ENCODE results near the gene PTPRS. TPM values are rescaled to one million over a fixed set of nuclear protein-coding genes. Genes with fewer than 3 reads are reported as not detected.

Gene PTPRS
- polyA plus RNA-seq, 3 donors: 0.03 TPM; not detected in 2

GRCh38 chr19:5342573-5343201, 2.1 kb upstream of the PTPRS start:
- H3K27me3 Mint-ChIP-seq (ENCODE audit: low read depth in 3 of 3): peaks cover 41 to 68% (median 49%) of the 10 kb centered on the region in 3 donors
- Histone ChIP-seq H3K9me3 (replicated peaks in 1 of 2; ENCODE audit: control insufficient read depth in 1 of 2, insufficient read depth in 1 of 2, low read length in 2 of 2) (peaks cover 0 to 4% of the 10 kb centered on the region in 2 donors), H3K4me1 (ENCODE audit: control insufficient read depth in 1 of 2, insufficient read depth in 2 of 2, low read length in 2 of 2) (no peaks in the 10 kb centered on the region), H3K27ac (ENCODE audit: low read depth in 1 of 2, low read length in 2 of 2) (no peak overlapping the region), H3K79me2 (ENCODE audit: insufficient read depth, low read length) (no peaks in the 10 kb centered on the region), H2AFZ (ENCODE audit: insufficient read depth, low read depth, low read length, poor library complexity, severe bottlenecking) (no peak overlapping the region), H3K4me3 (replicated peaks in 1 of 3; ENCODE audit: low read depth in 2 of 3, low read length in 3 of 3) (no peak overlapping the region), H4K20me1 (ENCODE audit: insufficient read depth, low read length) (no peaks in the 10 kb centered on the region), H3K9ac (ENCODE audit: insufficient read depth, low read length, poor library complexity, severe bottlenecking) (no peak overlapping the region), H3K4me2 (replicated peaks; ENCODE audit: extremely low read depth, low read length, poor library complexity, severe bottlenecking) (no peak overlapping the region), H3K27me3 (ENCODE audit: control insufficient read depth in 2 of 2, insufficient read depth in 2 of 2, low read length in 2 of 2) (peaks cover 19 to 51% of the 10 kb centered on the region in 2 donors), H3K36me3 (replicated peaks in 1 of 2; ENCODE audit: control insufficient read depth in 1 of 2, insufficient read depth in 2 of 2, low read length in 2 of 2) (no peaks in the 10 kb centered on the region)
- WGBS (ENCODE audit: insufficient coverage): 59% methylated on average over 9 of the region's 12 CpGs
- intact Hi-C loops (cut with micrococcal nuclease): no loop called here
- H3K9me3 Mint-ChIP-seq: peaks cover 4 to 18% (median 15%) of the 10 kb centered on the region in 7 donors
- peaks cover 9% of the 10 kb centered on the region for H3K4me1 Mint-ChIP-seq
- no peak for DNase-seq
- TF ChIP-seq CTCF (IDR thresholded peaks at IDR 0.05): no peak
- H3K4me3 Mint-ChIP-seq: peak overlapping the region in 1 of 2 donors; percentile 80
- H3K36me3 Mint-ChIP-seq: peaks cover 0 to 8% of the 10 kb centered on the region in 2 donors
- H3K27ac Mint-ChIP-seq: no peak overlapping the region

GRCh38 chr19:5341981-5342380, 1.4 kb upstream of the PTPRS start:
- H2AFZ ChIP-seq (ENCODE audit: insufficient read depth, low read depth, low read length, poor library complexity, severe bottlenecking): no peak overlapping the region
- no peaks in the 10 kb centered on the region for H3K79me2 ChIP-seq (ENCODE audit: insufficient read depth, low read length)
- H3K27me3 ChIP-seq (ENCODE audit: control insufficient read depth in 2 of 2, insufficient read depth in 2 of 2, low read length in 2 of 2): peaks cover 19 to 55% of the 10 kb centered on the region in 2 donors
- peaks cover 49 to 72% (median 56%) of the 10 kb centered on the region in 3 donors for H3K27me3 Mint-ChIP-seq (ENCODE audit: low read depth in 3 of 3)
- H3K4me2 ChIP-seq (replicated peaks; ENCODE audit: extremely low read depth, low read length, poor library complexity, severe bottlenecking): no peak overlapping the region
- no peak overlapping the region for H3K4me3 ChIP-seq (replicated peaks in 1 of 3; ENCODE audit: low read depth in 2 of 3, low read length in 3 of 3)
- H3K27ac Mint-ChIP-seq: no peak overlapping the region
- H3K9me3 Mint-ChIP-seq: peaks cover 4 to 18% (median 15%) of the 10 kb centered on the region in 7 donors
- no peak for TF ChIP-seq CTCF (IDR thresholded peaks at IDR 0.05)
- intact Hi-C loops (cut with micrococcal nuclease): no loop called here
- peaks cover 0 to 4% of the 10 kb centered on the region in 2 donors for H3K9me3 ChIP-seq (replicated peaks in 1 of 2; ENCODE audit: control insufficient read depth in 1 of 2, insufficient read depth in 1 of 2, low read length in 2 of 2)
- peaks cover 0 to 8% of the 10 kb centered on the region in 2 donors for H3K36me3 Mint-ChIP-seq
- no peaks in the 10 kb centered on the region for H3K36me3 ChIP-seq (replicated peaks in 1 of 2; ENCODE audit: control insufficient read depth in 1 of 2, insufficient read depth in 2 of 2, low read length in 2 of 2)
- H3K27ac ChIP-seq (ENCODE audit: low read depth in 1 of 2, low read length in 2 of 2): no peak overlapping the region
- no peak for DNase-seq
- H3K9ac ChIP-seq (ENCODE audit: insufficient read depth, low read length, poor library complexity, severe bottlenecking): no peak overlapping the region
- H3K4me3 Mint-ChIP-seq: peak overlapping the region in 1 of 2 donors; percentile 80
- no peaks in the 10 kb centered on the region for H4K20me1 ChIP-seq (ENCODE audit: insufficient read depth, low read length)
- H3K4me1 Mint-ChIP-seq: peaks cover 9% of the 10 kb centered on the region
- WGBS (ENCODE audit: insufficient coverage): 83% methylated on average over 2 of the region's 4 CpGs
- no peaks in the 10 kb centered on the region for H3K4me1 ChIP-seq (ENCODE audit: control insufficient read depth in 1 of 2, insufficient read depth in 2 of 2, low read length in 2 of 2)
